GM12878 (cell line): ENCODE results near the gene IL1RAP. TPM values are rescaled to one million over a fixed set of nuclear protein-coding genes. Genes with fewer than 3 reads are reported as not detected.

Source experiments
- ATAC-seq: fragments of 200-7000 bp; cut with Tn5 transposase; 3 replicates; pipeline ENCODE4 v1.9.1; 2020; ENCODE audit warnings: mild to moderate bottlenecking, moderate library complexity
- BruUV-seq: library from RNA; stranded (reverse); fragments of 400-500 nt; replicated peaks from 2 replicates; lab custom pipeline; 2021; lab: Mats Ljungman, UMichigan
- CTCF ChIA-PET: fragments of 300-600 bp; sonication (Branson Sonifier 250); formaldehyde crosslinking; extraction: SDS; loops from one replicate; lab custom pipeline; 2021; ENCODE audit warnings: inconsistent platforms; lab: Yijun Ruan, JAX
- POLR2A ChIA-PET: fragments of 350-600 bp; formaldehyde crosslinking; extraction: SDS; loops from one replicate; lab custom pipeline; 2021; ENCODE audit warnings: inconsistent platforms; lab: Charles Lee
- RAD21 ChIA-PET: fragments of 300-600 bp; sonication (Branson Sonifier 250); formaldehyde crosslinking; loops from one replicate; lab custom pipeline; 2023; ENCODE audit warnings: antibody characterized with exemption; ENCODE audit not compliant: unreplicated experiment; lab: Charles Lee
- SMC1A ChIA-PET: fragments of 300-600 bp; sonication (Branson Sonifier 250); formaldehyde crosslinking; loops from one replicate; lab custom pipeline; 2023; ENCODE audit not compliant: unreplicated experiment, uncharacterized antibody; lab: Charles Lee
- DNase-seq: peaks from one replicate; pipeline ENCODE4 v3.0.0-alpha.2; 2011; ENCODE audit warnings: low read depth, low spot score
- FAIRE-seq: peaks from 3 replicates; lab custom pipeline; 2011; peaks lifted over from hg19 to GRCh38; lab: Jason Lieb, UNC
- H2AFZ ChIP-seq: 2 replicates; pipeline ENCODE4 v1.6.0; 2011; ENCODE audit warnings: low read depth, low read length, control low read depth; ENCODE audit not compliant: control insufficient read depth
- H3K27ac ChIP-seq: 2 replicates; pipeline ENCODE4 v1.5.1; 2011; ENCODE audit warnings: control low read depth; ENCODE audit not compliant: control insufficient read depth, insufficient read depth
- H3K27me3 ChIP-seq, 2 experiments: replicated peaks in 1 of 2; 2 replicates each; pipeline versions ENCODE4 v1.6.0 to v1.6.1; 2011; ENCODE audit warnings: low read length in 1 of 2; ENCODE audit not compliant: control insufficient read depth in 2 of 2, insufficient read depth in 2 of 2
- H3K36me3 ChIP-seq, 2 experiments: 2 replicates each; pipeline ENCODE4 v1.5.1; 2011; ENCODE audit warnings: low read length in 1 of 2; ENCODE audit not compliant: control insufficient read depth in 2 of 2, insufficient read depth in 2 of 2
- H3K4me1 ChIP-seq: 2 replicates; pipeline ENCODE4 v1.6.1; 2011; ENCODE audit warnings: mild to moderate bottlenecking, low read length, moderate library complexity, mixed read lengths; ENCODE audit not compliant: control insufficient read depth, insufficient read depth
- H3K4me2 ChIP-seq: 2 replicates; pipeline ENCODE4 v1.6.0; 2011; ENCODE audit warnings: control low read depth; ENCODE audit not compliant: control insufficient read depth, insufficient read depth
- H3K4me3 ChIP-seq: fragments of 200-600 bp; sonication (generic); 2 replicates; pipeline ENCODE4 v1.5.1; 2016
- H3K79me2 ChIP-seq: 2 replicates; pipeline ENCODE4 v1.6.0; 2011; ENCODE audit warnings: low read length; ENCODE audit not compliant: control insufficient read depth, insufficient read depth
- H3K9ac ChIP-seq: 2 replicates; pipeline ENCODE4 v1.8.0; 2011; ENCODE audit warnings: low read length, control low read depth, mixed read lengths; ENCODE audit not compliant: control insufficient read depth, insufficient read depth
- H3K9me3 ChIP-seq: replicated peaks from 3 replicates; pipeline ENCODE4 v1.5.1; 2011; ENCODE audit warnings: mild to moderate bottlenecking, low read length; ENCODE audit not compliant: control insufficient read depth, insufficient read depth
- H4K20me1 ChIP-seq: 2 replicates; pipeline ENCODE4 v1.6.0; 2011; ENCODE audit not compliant: control insufficient read depth, insufficient read depth
- E2F4 ChIP-seq: IDR thresholded peaks from 2 replicates; pipeline ENCODE4 v1.6.1; 2012; ENCODE audit warnings: low read depth, low read length, improper control_type of control experiment
- MAX ChIP-seq: IDR thresholded peaks from 2 replicates; pipeline ENCODE4 v1.6.1; 2012; ENCODE audit warnings: low read depth, low read length, improper control_type of control experiment
- PKNOX1 ChIP-seq: fragments of 450-650 bp; IDR thresholded peaks from 2 replicates; pipeline ENCODE4 v1.6.1; 2016; ENCODE audit warnings: mild to moderate bottlenecking
- SREBF2 ChIP-seq: IDR thresholded peaks from 2 replicates; pipeline ENCODE4 v1.6.1; 2012; ENCODE audit warnings: mild to moderate bottlenecking, low read length
- SUPT20H ChIP-seq: IDR thresholded peaks from 2 replicates; pipeline ENCODE4 v1.6.1; 2011; ENCODE audit warnings: low read depth, mild to moderate bottlenecking, low read length, moderate library complexity, borderline replicate concordance; ENCODE audit not compliant: control insufficient read depth
- TAF1 ChIP-seq: IDR thresholded peaks from 2 replicates; pipeline ENCODE4 v1.6.1; 2011; ENCODE audit warnings: mild to moderate bottlenecking, low read depth, low read length, borderline replicate concordance
- ZBTB4 ChIP-seq: fragments of 450-650 bp; formaldehyde crosslinking; IDR thresholded peaks from 2 replicates; pipeline ENCODE4 v1.4.0; 2022; ENCODE audit warnings: mild to moderate bottlenecking, moderate library complexity
- WGBS: methylation state at CpG from one replicate; pipeline ENCODE4 v1.1.6; 2016; ENCODE audit warnings: low lambda C conversion rate; ENCODE audit not compliant: insufficient replicate concordance, insufficient coverage; ENCODE audit errors: missing lambda C conversion rate; 5-methylcytosine and 5-hydroxymethylcytosine counted together
- in situ Hi-C: fragments of 300-500 bp; cut with MboI; formaldehyde crosslinking; loops from 9 replicates; pipeline ENCODE4 v1.14.3; 2018; ENCODE audit warnings: mixed read lengths
- intact Hi-C: fragments of 100-400 bp; cut with micrococcal nuclease; formaldehyde crosslinking; loops from one replicate; pipeline ENCODE4 v1.14.2; 2022; ENCODE audit not compliant: unreplicated experiment
- polyA plus RNA-seq, 11 experiments: library from polyadenylated mRNA; depleted of rRNA in 4 of 11; unstranded in 6 of 11; stranded (reverse) in 5 of 11; fragments of >200 nt; fragmentation: Nextera tagmentation in 4 of 11; fragmentation: Illumina TruSeq in 1 of 11; extraction: Ambion mirVana in 4 of 11; extraction: Trizol in 1 of 11; gene quantifications; 1 replicate in 1 of 11; 2 replicates in 10 of 11; pipeline versions ENCODE4 v1.2.1 to v1.2.3, GENCODE V29; 2011 to 2016; ENCODE audit warnings: inconsistent platforms in 2 of 11, missing spikeins in 2 of 11, low read depth in 1 of 11
- total RNA-seq, 4 experiments: library from RNA; depleted of rRNA in 3 of 4; stranded (reverse); fragments of >200 nt in 3 of 4; fragmentation: Illumina TruSeq in 1 of 4; extraction: Trizol in 1 of 4; gene quantifications; 2 replicates each; pipeline versions ENCODE4 v1.2.1 to v1.2.3, GENCODE V29; 2013 to 2021

Gene IL1RAP
- total and polyA plus RNA-seq, 10 of the 15 experiments (the other 5 are each of a cell fraction or from before 2014, with no cell fraction given): 0.17 to 1.0 (median 0.44) TPM; not detected in 1

- no peak for TF ChIP-seq SUPT20H
Measured at GRCh38 chr3:190532731-190533203, 18.9 kb downstream of the IL1RAP start (continued).

GRCh38 chr3:190533511-190534281, 19.8 kb downstream of the IL1RAP start:
- TF ChIP-seq MAX: no peak
- no peak for TF ChIP-seq SREBF2
- no peak for TF ChIP-seq E2F4
- no peak for TF ChIP-seq PKNOX1
- TF ChIP-seq ZBTB4 (CRISPR knock-in tag): no peak
- no peak for TF ChIP-seq TAF1
- TF ChIP-seq SUPT20H: no peak
- BruUV-seq: no TSS peak
- no peak overlapping the region for H3K4me2 ChIP-seq

More at GRCh38 chr3:190533511-190534281, 19.8 kb downstream of the IL1RAP start:
- no peak for FAIRE-seq
- ATAC-seq: no peak
- Histone ChIP-seq H3K27me3 (no peaks in the 10 kb centered on the region), H3K27ac (no peak overlapping the region), H3K79me2 (no peaks in the 10 kb centered on the region), H3K4me1 (no peaks in the 10 kb centered on the region), H4K20me1 (no peaks in the 10 kb centered on the region), H3K4me3 (no peak overlapping the region), H3K9ac (no peak overlapping the region), H3K9me3 (no peaks in the 10 kb centered on the region), H3K36me3 (no peaks in the 10 kb centered on the region), H2AFZ (no peak overlapping the region)
- ChIA-PET SMC1A (interaction anchor here (0.7 to 0.9 kb wide), 2 partner anchors 11 to 26 kb away, joined by 3 read pairs; no protein-coding TSS in a partner anchor), CTCF (interaction anchor here (0.7 kb wide), 1 partner anchor 198 kb away, joined by 3 read pairs; no protein-coding TSS in a partner anchor), POLR2A (no interaction called here), RAD21 (no interaction called here)
- DNase-seq: no peak
- 62% methylated on average over 13 of the region's 13 CpGs for WGBS
- intact Hi-C loops (no loop called here), in situ Hi-C loops (no loop called here)
